Activated CD4-positive, alpha-beta T cell treated with anti-CD3 and anti-CD28 coated beads, Interleukin-2, amount 50 U/mL, for 24 hours (primary cell): ENCODE results near the gene GLB1L3.
A peak's percentile ranks its signal among the peaks of the same experiment; 100 is the strongest.

ENCODE experiments used
- DNase-seq, 2 donors: peaks; one replicate each; pipeline ENCODE4 v3.0.0-alpha.2; 2020; ENCODE audit warnings: low read depth in 1 of 2, low spot score in 1 of 2

GLB1L3 gene

GRCh38 chr11:134275534-134276395 lies at the start of gene GLB1L3:
TSS of gene GLB1L3 (plus strand) at chr11:134276379. CDS start at chr11:134276741, 362 bp downstream.
- DNase-seq, result peak; percentile 58 to 71

GRCh38 chr11:134226806-134227325 lies 49.3 kb upstream of the GLB1L3 start:
- DNase-seq, result no peak

GRCh38 chr11:134228625-134229024 lies 47.6 kb upstream of the GLB1L3 start:
- no peak for DNase-seq

GRCh38 chr11:134229126-134229790 lies 46.9 kb upstream of the GLB1L3 start:
- DNase-seq, result no peak

- no peak for DNase-seq
Measured at GRCh38 chr11:134230339-134230738, 45.8 kb upstream of the GLB1L3 start.

GRCh38 chr11:134231958-134232659 lies 44.1 kb upstream of the GLB1L3 start:
- DNase-seq, result no peak

- DNase-seq, result no peak
Measured at GRCh38 chr11:134233729-134234179, 42.4 kb upstream of the GLB1L3 start.

- DNase-seq, result no peak
Measured at GRCh38 chr11:134235399-134235798, 40.8 kb upstream of the GLB1L3 start.

GRCh38 chr11:134236834-134237556 lies 39.2 kb upstream of the GLB1L3 start:
- no peak for DNase-seq

GRCh38 chr11:134237557-134237922 lies 38.6 kb upstream of the GLB1L3 start:
- no peak for DNase-seq

- no peak for DNase-seq
Measured at GRCh38 chr11:134238956-134239355, 37.2 kb upstream of the GLB1L3 start.

GRCh38 chr11:134240592-134240991 lies 35.6 kb upstream of the GLB1L3 start:
- DNase-seq, result no peak

GRCh38 chr11:134242376-134242775 lies 33.8 kb upstream of the GLB1L3 start:
- DNase-seq, result no peak

GRCh38 chr11:134243913-134244312 lies 32.3 kb upstream of the GLB1L3 start:
- DNase-seq, result no peak

GRCh38 chr11:134244593-134244992 lies 31.6 kb upstream of the GLB1L3 start:
- no peak for DNase-seq

- DNase-seq, result no peak
Measured at GRCh38 chr11:134245434-134245833, 30.7 kb upstream of the GLB1L3 start.

- no peak for DNase-seq
Measured at GRCh38 chr11:134246100-134246499, 30.1 kb upstream of the GLB1L3 start.

GRCh38 chr11:134246678-134247077 lies 29.5 kb upstream of the GLB1L3 start:
- DNase-seq, result no peak

- DNase-seq, result no peak
Measured at GRCh38 chr11:134248910-134249480, 27.2 kb upstream of the GLB1L3 start.

- no peak for DNase-seq
Measured at GRCh38 chr11:134250246-134250645, 25.9 kb upstream of the GLB1L3 start.

- DNase-seq, result no peak
Measured at GRCh38 chr11:134250675-134251074, 25.5 kb upstream of the GLB1L3 start.
